Parathyroid adenoma (tissue), 2 donors: ENCODE measurements around the gene SDSL.

Experiments
- H2AFZ ChIP-seq: fragments of 300-600 bp; sonication (generic); one replicate; pipeline ENCODE4 v1.7.0; 2017; ENCODE audit warnings: antibody characterized with exemption, mild to moderate bottlenecking
- H3K27ac ChIP-seq: fragments of 300-600 bp; sonication (generic); one replicate; pipeline ENCODE4 v1.7.0; 2017
- H3K27me3 ChIP-seq: fragments of 300-600 bp; sonication (generic); one replicate; pipeline ENCODE4 v1.7.0; 2017; ENCODE audit warnings: low read length; ENCODE audit not compliant: control insufficient read depth, insufficient read depth
- H3K36me3 ChIP-seq: fragments of 300-600 bp; sonication (generic); one replicate; pipeline ENCODE4 v1.7.0; 2017; ENCODE audit warnings: low read length; ENCODE audit not compliant: control insufficient read depth, insufficient read depth
- H3K4me1 ChIP-seq: fragments of 300-600 bp; sonication (generic); one replicate; pipeline ENCODE4 v1.7.0; 2017; ENCODE audit warnings: control low read depth
- H3K4me2 ChIP-seq: fragments of 300-600 bp; sonication (generic); one replicate; pipeline ENCODE4 v1.7.0; 2017; ENCODE audit warnings: low read length
- H3K4me3 ChIP-seq: fragments of 300-600 bp; sonication (generic); one replicate; pipeline ENCODE4 v1.7.0; 2017; ENCODE audit warnings: low read depth, low read length
- H3K79me2 ChIP-seq: fragments of 300-600 bp; sonication (generic); one replicate; pipeline ENCODE4 v1.7.0; 2017; ENCODE audit warnings: control low read depth
- H3K9ac ChIP-seq: fragments of 300-600 bp; sonication (generic); one replicate; pipeline ENCODE4 v1.7.0; 2017; ENCODE audit warnings: mild to moderate bottlenecking
- H3K9me3 ChIP-seq: fragments of 300-600 bp; sonication (generic); one replicate; pipeline ENCODE4 v1.7.0; 2017; ENCODE audit warnings: low read length; ENCODE audit not compliant: control insufficient read depth
- TF ChIP-seq, protein P1 (sequence below): fragments of 300-600 bp; sonication (generic); IDR thresholded peaks from one replicate; pipeline ENCODE4 v1.7.0; 2017; ENCODE audit warnings: antibody characterized with exemption, mild to moderate bottlenecking
- donor health status: primary hyperparathyroidism.

The SDSL gene, protein sequence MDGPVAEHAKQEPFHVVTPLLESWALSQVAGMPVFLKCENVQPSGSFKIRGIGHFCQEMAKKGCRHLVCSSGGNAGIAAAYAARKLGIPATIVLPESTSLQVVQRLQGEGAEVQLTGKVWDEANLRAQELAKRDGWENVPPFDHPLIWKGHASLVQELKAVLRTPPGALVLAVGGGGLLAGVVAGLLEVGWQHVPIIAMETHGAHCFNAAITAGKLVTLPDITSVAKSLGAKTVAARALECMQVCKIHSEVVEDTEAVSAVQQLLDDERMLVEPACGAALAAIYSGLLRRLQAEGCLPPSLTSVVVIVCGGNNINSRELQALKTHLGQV

GRCh38 chr12:113422030-113422885, at the start of gene SDSL:
Gene SDSL (plus strand): TSS chr12:113422380. CDS start chr12:113427983, 5,603 bp downstream.
- H3K79me2 ChIP-seq: peaks cover 2% of the 10 kb centered on the region
- no peaks in the 10 kb centered on the region for H3K36me3 ChIP-seq
- no peaks in the 10 kb centered on the region for H3K9me3 ChIP-seq

DNA sequence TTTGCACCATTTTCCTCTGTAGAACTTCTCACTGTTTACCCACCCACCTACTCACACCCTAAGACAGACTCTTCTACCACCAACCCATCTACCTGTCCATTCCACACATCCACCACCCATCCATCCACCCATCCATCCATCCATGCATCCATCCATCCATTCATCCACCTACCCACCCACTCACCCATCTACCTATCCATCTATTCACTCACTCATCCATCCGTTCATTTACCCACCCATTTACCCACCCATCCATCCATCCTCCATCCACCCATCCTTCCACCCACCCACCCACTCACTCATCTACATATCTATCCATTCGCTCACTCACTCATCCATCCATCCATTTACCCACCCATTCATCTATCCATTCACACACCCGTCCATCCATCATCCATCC, 48.7 kb upstream of the SDSL start:
- no peaks in the 10 kb centered on the region for H3K79me2 ChIP-seq
- H3K9me3 ChIP-seq: no peaks in the 10 kb centered on the region
- no peak overlapping the region for H2AFZ ChIP-seq
- no peak overlapping the region for H3K9ac ChIP-seq
- TF ChIP-seq, protein P1, sequence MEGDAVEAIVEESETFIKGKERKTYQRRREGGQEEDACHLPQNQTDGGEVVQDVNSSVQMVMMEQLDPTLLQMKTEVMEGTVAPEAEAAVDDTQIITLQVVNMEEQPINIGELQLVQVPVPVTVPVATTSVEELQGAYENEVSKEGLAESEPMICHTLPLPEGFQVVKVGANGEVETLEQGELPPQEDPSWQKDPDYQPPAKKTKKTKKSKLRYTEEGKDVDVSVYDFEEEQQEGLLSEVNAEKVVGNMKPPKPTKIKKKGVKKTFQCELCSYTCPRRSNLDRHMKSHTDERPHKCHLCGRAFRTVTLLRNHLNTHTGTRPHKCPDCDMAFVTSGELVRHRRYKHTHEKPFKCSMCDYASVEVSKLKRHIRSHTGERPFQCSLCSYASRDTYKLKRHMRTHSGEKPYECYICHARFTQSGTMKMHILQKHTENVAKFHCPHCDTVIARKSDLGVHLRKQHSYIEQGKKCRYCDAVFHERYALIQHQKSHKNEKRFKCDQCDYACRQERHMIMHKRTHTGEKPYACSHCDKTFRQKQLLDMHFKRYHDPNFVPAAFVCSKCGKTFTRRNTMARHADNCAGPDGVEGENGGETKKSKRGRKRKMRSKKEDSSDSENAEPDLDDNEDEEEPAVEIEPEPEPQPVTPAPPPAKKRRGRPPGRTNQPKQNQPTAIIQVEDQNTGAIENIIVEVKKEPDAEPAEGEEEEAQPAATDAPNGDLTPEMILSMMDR: no peak
- no peaks in the 10 kb centered on the region for H3K36me3 ChIP-seq
- H3K27me3 ChIP-seq: no peaks in the 10 kb centered on the region
- H3K4me3 ChIP-seq: no peak overlapping the region
- H3K4me2 ChIP-seq: no peak overlapping the region
- no peaks in the 10 kb centered on the region for H3K4me1 ChIP-seq
- H3K27ac ChIP-seq: no peak overlapping the region

More at GRCh38 chr12:113422030-113422885, at the start of gene SDSL:
- H3K4me2 ChIP-seq: peak within 1 kb of the TSS; percentile 83
- peak within 1 kb of the TSS; percentile 92 for H2AFZ ChIP-seq
- TF ChIP-seq, protein P1: no peak
- H3K27me3 ChIP-seq: no peaks in the 10 kb centered on the region
- peak within 1 kb of the TSS; percentile 40 for H3K9ac ChIP-seq
- peak within 1 kb of the TSS; percentile 58 for H3K27ac ChIP-seq
- H3K4me1 ChIP-seq: no peaks in the 10 kb centered on the region
- peak within 1 kb of the TSS; percentile 74 for H3K4me3 ChIP-seq

GRCh38 chr12:113373969-113374368, 48.2 kb upstream of the SDSL start:
- Histone ChIP-seq H3K4me3 (no peak overlapping the region), H3K27me3 (no peaks in the 10 kb centered on the region), H3K27ac (no peak overlapping the region), H2AFZ (no peak overlapping the region), H3K36me3 (no peaks in the 10 kb centered on the region), H3K4me1 (no peaks in the 10 kb centered on the region), H3K9ac (no peak overlapping the region), H3K9me3 (no peaks in the 10 kb centered on the region), H3K79me2 (no peaks in the 10 kb centered on the region), H3K4me2 (no peak overlapping the region)
- TF ChIP-seq, protein P1: no peak

DNA sequence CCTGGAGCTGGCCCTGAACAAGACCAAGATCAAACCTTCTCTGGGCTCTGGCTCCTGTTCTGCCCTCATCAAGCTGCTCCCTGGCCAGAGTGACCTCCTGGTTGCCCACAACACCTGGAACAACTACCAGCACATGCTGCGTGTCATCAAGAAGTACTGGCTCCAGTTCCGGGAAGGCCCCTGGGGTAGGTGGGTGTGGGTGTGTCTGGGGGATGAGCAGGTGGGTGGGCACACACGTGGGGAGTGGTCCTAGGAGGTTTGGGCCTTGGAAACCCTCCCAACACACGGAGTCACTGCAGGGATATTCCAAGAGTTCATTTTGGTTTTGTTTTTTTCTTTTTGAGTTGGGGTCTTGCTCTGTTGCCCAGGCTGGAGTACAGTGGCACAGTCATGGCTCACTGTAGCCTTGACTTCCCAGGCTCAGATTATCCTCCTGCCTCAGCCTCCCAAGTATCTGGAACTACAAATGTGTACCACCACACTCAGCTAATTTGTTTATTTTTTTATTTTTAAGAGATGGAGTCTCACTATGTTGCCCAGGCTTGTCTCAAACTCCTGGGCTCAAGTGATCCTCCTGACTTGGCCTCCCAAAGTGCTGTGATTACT, 47.3 kb upstream of the SDSL start:
- Histone ChIP-seq H3K4me3 (no peak overlapping the region), H3K9ac (no peak overlapping the region), H3K79me2 (no peaks in the 10 kb centered on the region), H3K9me3 (no peaks in the 10 kb centered on the region), H3K36me3 (no peaks in the 10 kb centered on the region), H2AFZ (no peak overlapping the region), H3K4me2 (no peak overlapping the region), H3K27me3 (no peaks in the 10 kb centered on the region), H3K27ac (no peak overlapping the region), H3K4me1 (no peaks in the 10 kb centered on the region)
- TF ChIP-seq, protein P1: no peak
